Hepatocyte (in vitro differentiated cells): ENCODE measurements around the gene LAT. TPM values are rescaled to one million over a fixed set of nuclear protein-coding genes. Genes with fewer than 3 reads are reported as not detected.

ENCODE experiments used
- DNase-seq: peaks from one replicate; pipeline ENCODE4 v3.0.0-alpha.2; 2016; ENCODE audit warnings: low spot score
- H2AFZ ChIP-seq: fragments of 200-600 bp; sonication (generic); 2 replicates; pipeline ENCODE4 v1.6.0; 2016; ENCODE audit warnings: antibody characterized with exemption, mild to moderate bottlenecking
- H3K27ac ChIP-seq: fragments of 200-600 bp; sonication (generic); 2 replicates; pipeline ENCODE4 v1.5.1; 2016; ENCODE audit warnings: mild to moderate bottlenecking
- H3K27me3 ChIP-seq: fragments of 200-600 bp; sonication (generic); 2 replicates; pipeline ENCODE4 v1.6.1; 2016
- H3K36me3 ChIP-seq: fragments of 200-600 bp; sonication (generic); replicated peaks from 2 replicates; pipeline ENCODE4 v1.5.1; 2016; ENCODE audit warnings: low read depth; ENCODE audit not compliant: insufficient read depth
- H3K4me1 ChIP-seq: fragments of 200-600 bp; sonication (generic); 2 replicates; pipeline ENCODE4 v1.5.1; 2016; ENCODE audit warnings: mild to moderate bottlenecking, moderate library complexity; ENCODE audit not compliant: insufficient read depth
- H3K4me2 ChIP-seq: fragments of 200-600 bp; sonication (generic); 2 replicates; pipeline ENCODE4 v1.6.0; 2016
- H3K4me3 ChIP-seq: fragments of 200-600 bp; sonication (generic); 2 replicates; pipeline ENCODE4 v1.5.1; 2016; ENCODE audit warnings: mild to moderate bottlenecking
- H3K79me2 ChIP-seq: fragments of 200-600 bp; sonication (generic); 2 replicates; pipeline ENCODE4 v1.6.0; 2017; ENCODE audit warnings: mild to moderate bottlenecking
- H3K9me2 ChIP-seq: fragments of 200-600 bp; sonication (generic); replicated peaks from 2 replicates; pipeline ENCODE4 v1.6.0; 2017; ENCODE audit warnings: mild to moderate bottlenecking; ENCODE audit not compliant: insufficient read depth
- H3K9me3 ChIP-seq: fragments of 200-600 bp; sonication (generic); 2 replicates; pipeline ENCODE4 v1.5.1; 2016; ENCODE audit warnings: low read depth, mild to moderate bottlenecking
- H4K20me1 ChIP-seq: fragments of 200-600 bp; sonication (generic); 2 replicates; pipeline ENCODE4 v1.6.0; 2016; ENCODE audit warnings: mild to moderate bottlenecking; ENCODE audit not compliant: insufficient read depth, poor library complexity, severe bottlenecking
- CTCF ChIP-seq: fragments of 200-600 bp; sonication (generic); IDR thresholded peaks from 2 replicates; pipeline ENCODE4 v1.5.1; 2016; ENCODE audit warnings: antibody characterized with exemption, mild to moderate bottlenecking; ENCODE audit not compliant: poor library complexity
- EZH2 ChIP-seq: fragments of 200-600 bp; sonication (generic); IDR thresholded peaks from 2 replicates; pipeline ENCODE4 v1.6.1; 2016; ENCODE audit warnings: antibody characterized with exemption, mild to moderate bottlenecking, borderline replicate concordance
- EZH2phosphoT487 ChIP-seq: fragments of 200-600 bp; sonication (generic); IDR thresholded peaks from one replicate; pipeline ENCODE4 v1.6.1; 2018; ENCODE audit warnings: antibody characterized with exemption, mild to moderate bottlenecking, low read depth, moderate library complexity; ENCODE audit not compliant: unreplicated experiment, severe bottlenecking
- WGBS: methylation state at CpG from one replicate; pipeline ENCODE4 v1.1.6; 2016; ENCODE audit warnings: low lambda C conversion rate; ENCODE audit errors: missing lambda C conversion rate; 5-methylcytosine and 5-hydroxymethylcytosine counted together
- polyA plus RNA-seq: library from polyadenylated mRNA; unstranded; fragments of >200 nt; fragmentation: Nextera tagmentation; extraction: Ambion mirVana; gene quantifications from 2 replicates; pipeline ENCODE4 v1.2.1, GENCODE V29; 2016
- total RNA-seq: library from RNA; depleted of rRNA; stranded (reverse); fragments of >200 nt; gene quantifications from 2 replicates; pipeline ENCODE4 v1.2.3, GENCODE V29; 2014

Gene LAT
- total and polyA plus RNA-seq, 2 experiments from 2014 or later: 1.00 to 2.4 TPM

GRCh38 chr16:29023279-29024277 is 38.7 kb downstream of the LAT start:
- no peaks in the 10 kb centered on the region for H3K36me3 ChIP-seq
- no peaks in the 10 kb centered on the region for H3K4me1 ChIP-seq
- no peak overlapping the region for H3K4me2 ChIP-seq
- no peak for TF ChIP-seq EZH2phosphoT487
- H3K27me3 ChIP-seq: no peaks in the 10 kb centered on the region
- H4K20me1 ChIP-seq: no peaks in the 10 kb centered on the region
- no peaks in the 10 kb centered on the region for H3K9me2 ChIP-seq
- H3K27ac ChIP-seq: no peak overlapping the region
- H3K79me2 ChIP-seq: no peaks in the 10 kb centered on the region
- H3K4me3 ChIP-seq: no peak overlapping the region
- DNase-seq: no peak
- H2AFZ ChIP-seq: no peak overlapping the region
- 86% methylated on average over 15 of the region's 15 CpGs for WGBS
- H3K9me3 ChIP-seq: no peaks in the 10 kb centered on the region

GRCh38 chr16:29024278-29024677 is 39.4 kb downstream of the LAT start:
- H3K36me3 ChIP-seq: no peaks in the 10 kb centered on the region
- H3K27ac ChIP-seq: no peak overlapping the region
- no peak for TF ChIP-seq EZH2phosphoT487
- TF ChIP-seq CTCF: no peak
- no peak overlapping the region for H3K4me3 ChIP-seq
- H4K20me1 ChIP-seq: no peaks in the 10 kb centered on the region
- no peaks in the 10 kb centered on the region for H3K79me2 ChIP-seq
- no peaks in the 10 kb centered on the region for H3K4me1 ChIP-seq
- no peaks in the 10 kb centered on the region for H3K27me3 ChIP-seq
- H3K9me3 ChIP-seq: no peaks in the 10 kb centered on the region
- no peak overlapping the region for H2AFZ ChIP-seq
- no peak overlapping the region for H3K4me2 ChIP-seq
- no peak for DNase-seq
- no peaks in the 10 kb centered on the region for H3K9me2 ChIP-seq
- 77% methylated on average over 5 of the region's 5 CpGs for WGBS

GRCh38 chr16:29025218-29025617 is 40.4 kb downstream of the LAT start:
- TF ChIP-seq EZH2 (no peak), CTCF (no peak), EZH2phosphoT487 (no peak)
- H3K27ac ChIP-seq: no peak overlapping the region
- H3K4me3 ChIP-seq: no peak overlapping the region
- H3K9me2 ChIP-seq: no peaks in the 10 kb centered on the region
- no peaks in the 10 kb centered on the region for H4K20me1 ChIP-seq
- no peak overlapping the region for H3K4me2 ChIP-seq
- no peak for DNase-seq
- H3K79me2 ChIP-seq: no peaks in the 10 kb centered on the region
- no peaks in the 10 kb centered on the region for H3K27me3 ChIP-seq
- H3K36me3 ChIP-seq: no peaks in the 10 kb centered on the region
- H3K9me3 ChIP-seq: no peaks in the 10 kb centered on the region
- no peaks in the 10 kb centered on the region for H3K4me1 ChIP-seq
- no peak overlapping the region for H2AFZ ChIP-seq
- WGBS: 80% methylated on average over 5 of the region's 5 CpGs

- Histone ChIP-seq H3K9me2 (no peaks in the 10 kb centered on the region), H3K79me2 (no peaks in the 10 kb centered on the region), H3K9me3 (no peaks in the 10 kb centered on the region), H2AFZ (no peak overlapping the region), H3K36me3 (no peaks in the 10 kb centered on the region), H3K4me3 (no peak overlapping the region), H3K4me2 (no peak overlapping the region), H3K4me1 (no peaks in the 10 kb centered on the region), H3K27me3 (no peaks in the 10 kb centered on the region), H4K20me1 (no peaks in the 10 kb centered on the region), H3K27ac (no peak overlapping the region)
- WGBS: 93% methylated on average over 4 of the region's 4 CpGs
- no peak for TF ChIP-seq EZH2
- TF ChIP-seq CTCF: no peak
- TF ChIP-seq EZH2phosphoT487: no peak
- DNase-seq: no peak
Measured at GRCh38 chr16:29025735-29026134, 40.9 kb downstream of the LAT start.
